ENCODE results near the gene NCOA5. TPM values are rescaled to one million over a fixed set of nuclear protein-coding genes. Genes with fewer than 3 reads are reported as not detected.

The NCOA5 gene
- polyA plus RNA-seq, 2 donors = 8.6 to 10.7 TPM

DNA sequence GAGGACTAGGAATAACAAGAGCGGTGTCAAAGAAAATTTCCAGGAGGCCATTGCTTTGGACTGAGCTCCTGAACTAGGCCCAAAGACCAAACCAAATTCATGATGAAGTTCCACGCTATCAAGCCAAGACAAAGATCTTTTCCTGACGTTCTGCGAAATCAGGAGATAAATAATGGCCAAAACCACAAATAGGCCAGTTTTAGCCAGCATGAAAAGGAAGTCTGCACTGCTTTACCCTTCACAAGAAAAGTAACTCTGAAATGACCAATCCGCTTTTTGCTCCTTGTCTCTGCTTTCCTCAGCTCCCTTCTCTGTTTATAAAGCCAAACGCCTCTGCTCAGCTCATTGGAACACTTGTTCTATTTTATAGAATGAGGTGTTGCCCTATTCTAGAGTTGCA is 6.7 kb downstream of the NCOA5 start:
- WGBS, 2 donors = 77 to 78% methylated on average over 6 of the region's 6 CpGs
- H3K27ac ChIP-seq (ENCODE audit: low read depth in 2 of 2, low read length in 1 of 2) = no peak overlapping the region
- peaks cover 3 to 9% of the 10 kb centered on the region in 2 donors for H3K36me3 ChIP-seq (ENCODE audit: control insufficient read depth in 2 of 2, insufficient read depth in 2 of 2, low read length in 1 of 2)
- H3K4me1 ChIP-seq (ENCODE audit: control insufficient read depth in 2 of 2, insufficient read depth in 2 of 2, low read length in 1 of 2) = peaks cover 2 to 5% of the 10 kb centered on the region in 2 donors
- no peak overlapping the region for H3K4me3 ChIP-seq (ENCODE audit: low read depth in 1 of 2, low read length in 2 of 2)
- no peaks in the 10 kb centered on the region for H3K27me3 ChIP-seq (ENCODE audit: control insufficient read depth in 1 of 2, insufficient read depth in 2 of 2, low read length in 2 of 2)
- no peaks in the 10 kb centered on the region for H3K9me3 ChIP-seq (ENCODE audit: control insufficient read depth in 2 of 2, insufficient read depth in 1 of 2, low read depth in 1 of 2, low read length in 1 of 2)

GRCh38 chr20:46081074-46081473 is 8.7 kb downstream of the NCOA5 start:
- H3K9me3 ChIP-seq (ENCODE audit: control insufficient read depth in 2 of 2, insufficient read depth in 1 of 2, low read depth in 1 of 2, low read length in 1 of 2) = no peaks in the 10 kb centered on the region
- peaks cover 6 to 11% of the 10 kb centered on the region in 2 donors for H3K36me3 ChIP-seq (ENCODE audit: control insufficient read depth in 2 of 2, insufficient read depth in 2 of 2, low read length in 1 of 2)
- no peak overlapping the region for H3K27ac ChIP-seq (ENCODE audit: low read depth in 2 of 2, low read length in 1 of 2)
- no peaks in the 10 kb centered on the region for H3K27me3 ChIP-seq (ENCODE audit: control insufficient read depth in 1 of 2, insufficient read depth in 2 of 2, low read length in 2 of 2)
- no peak overlapping the region for H3K4me3 ChIP-seq (ENCODE audit: low read depth in 1 of 2, low read length in 2 of 2)
- 86 to 93% methylated on average over 1 of the region's 1 CpG for WGBS, 2 donors
- H3K4me1 ChIP-seq (ENCODE audit: control insufficient read depth in 2 of 2, insufficient read depth in 2 of 2, low read length in 1 of 2) = peaks cover 2 to 5% of the 10 kb centered on the region in 2 donors

- no peaks in the 10 kb centered on the region for H3K27me3 ChIP-seq (ENCODE audit: control insufficient read depth in 1 of 2, insufficient read depth in 2 of 2, low read length in 2 of 2)
- H3K4me1 ChIP-seq (ENCODE audit: control insufficient read depth in 2 of 2, insufficient read depth in 2 of 2, low read length in 1 of 2) = no peaks in the 10 kb centered on the region
- WGBS, 2 donors = 78 to 81% methylated on average over 7 of the region's 7 CpGs
- H3K36me3 ChIP-seq (ENCODE audit: control insufficient read depth in 2 of 2, insufficient read depth in 2 of 2, low read length in 1 of 2) = peaks cover 10 to 15% of the 10 kb centered on the region in 2 donors
- H3K4me3 ChIP-seq (ENCODE audit: low read depth in 1 of 2, low read length in 2 of 2) = no peak overlapping the region
- no peak overlapping the region for H3K27ac ChIP-seq (ENCODE audit: low read depth in 2 of 2, low read length in 1 of 2)
- no peaks in the 10 kb centered on the region for H3K9me3 ChIP-seq (ENCODE audit: control insufficient read depth in 2 of 2, insufficient read depth in 1 of 2, low read depth in 1 of 2, low read length in 1 of 2)
Observed at GRCh38 chr20:46078954-46079353, 10.8 kb downstream of the NCOA5 start.

DNA sequence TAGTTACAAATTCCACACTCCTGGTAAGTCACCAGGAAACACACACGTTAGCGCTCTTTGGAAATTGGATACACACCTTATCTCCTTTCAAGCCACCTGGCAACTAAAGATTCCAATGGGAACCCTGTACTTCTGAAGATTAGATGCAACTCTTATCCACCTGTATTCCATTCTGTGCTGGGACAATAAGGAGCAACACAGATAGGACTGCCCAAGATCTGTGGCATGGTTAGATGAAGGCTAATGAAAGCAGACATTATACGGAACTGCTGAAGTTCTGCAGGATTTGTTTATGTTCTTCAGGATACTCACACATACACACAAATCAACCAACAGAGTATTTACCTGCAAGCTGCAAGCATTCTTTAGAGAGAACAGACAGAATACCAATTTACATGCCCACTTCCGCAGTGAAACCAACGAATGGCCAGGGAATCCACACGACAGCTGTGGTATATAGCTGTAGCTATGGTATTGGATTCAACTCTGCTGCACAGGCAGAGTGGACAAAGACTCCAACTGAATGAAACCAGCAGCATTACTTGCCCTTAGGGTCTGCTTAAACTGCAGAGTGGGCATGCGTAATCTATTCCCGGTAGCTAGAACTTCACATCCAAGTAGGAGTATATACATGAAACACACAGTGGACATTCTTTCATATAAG is 12.0 kb downstream of the NCOA5 start:
- Histone ChIP-seq H3K36me3 (ENCODE audit: control insufficient read depth in 2 of 2, insufficient read depth in 2 of 2, low read length in 1 of 2) (peaks cover 14 to 15% of the 10 kb centered on the region in 2 donors), H3K4me3 (ENCODE audit: low read depth in 1 of 2, low read length in 2 of 2) (no peak overlapping the region), H3K9me3 (ENCODE audit: control insufficient read depth in 2 of 2, insufficient read depth in 1 of 2, low read depth in 1 of 2, low read length in 1 of 2) (no peaks in the 10 kb centered on the region), H3K4me1 (ENCODE audit: control insufficient read depth in 2 of 2, insufficient read depth in 2 of 2, low read length in 1 of 2) (no peaks in the 10 kb centered on the region), H3K27me3 (ENCODE audit: control insufficient read depth in 1 of 2, insufficient read depth in 2 of 2, low read length in 2 of 2) (no peaks in the 10 kb centered on the region), H3K27ac (ENCODE audit: low read depth in 2 of 2, low read length in 1 of 2) (no peak overlapping the region)
- 95% methylated on average over 8 of the region's 8 CpGs for WGBS, 2 donors

DNA sequence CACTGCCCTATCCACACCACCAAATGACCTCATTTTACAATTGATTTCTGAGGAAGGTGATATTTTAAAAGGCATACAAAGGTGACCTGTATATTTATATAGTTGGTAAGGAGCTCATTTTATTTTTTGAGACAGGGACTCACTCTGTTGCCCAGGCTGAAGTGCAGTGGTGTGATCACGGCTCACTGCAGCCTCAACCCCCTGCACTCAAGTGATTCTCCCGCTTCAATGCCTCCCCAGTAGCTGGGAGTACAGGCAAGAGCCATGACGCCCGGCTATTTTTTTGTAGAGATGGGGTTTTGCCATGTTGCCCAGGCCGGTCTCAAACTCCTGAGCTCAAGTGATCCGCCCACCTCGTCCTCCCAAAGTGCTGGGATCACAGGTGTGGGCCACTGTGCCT is 13.0 kb downstream of the NCOA5 start:
- Histone ChIP-seq H3K27me3 (ENCODE audit: control insufficient read depth in 1 of 2, insufficient read depth in 2 of 2, low read length in 2 of 2) (no peaks in the 10 kb centered on the region), H3K9me3 (ENCODE audit: control insufficient read depth in 2 of 2, insufficient read depth in 1 of 2, low read depth in 1 of 2, low read length in 1 of 2) (no peaks in the 10 kb centered on the region), H3K4me3 (ENCODE audit: low read depth in 1 of 2, low read length in 2 of 2) (no peak overlapping the region), H3K4me1 (ENCODE audit: control insufficient read depth in 2 of 2, insufficient read depth in 2 of 2, low read length in 1 of 2) (no peaks in the 10 kb centered on the region), H3K36me3 (ENCODE audit: control insufficient read depth in 2 of 2, insufficient read depth in 2 of 2, low read length in 1 of 2) (peaks cover 14 to 15% of the 10 kb centered on the region in 2 donors), H3K27ac (ENCODE audit: low read depth in 2 of 2, low read length in 1 of 2) (no peak overlapping the region)
- WGBS, 2 donors = 88 to 95% methylated on average over 7 of the region's 7 CpGs

DNA sequence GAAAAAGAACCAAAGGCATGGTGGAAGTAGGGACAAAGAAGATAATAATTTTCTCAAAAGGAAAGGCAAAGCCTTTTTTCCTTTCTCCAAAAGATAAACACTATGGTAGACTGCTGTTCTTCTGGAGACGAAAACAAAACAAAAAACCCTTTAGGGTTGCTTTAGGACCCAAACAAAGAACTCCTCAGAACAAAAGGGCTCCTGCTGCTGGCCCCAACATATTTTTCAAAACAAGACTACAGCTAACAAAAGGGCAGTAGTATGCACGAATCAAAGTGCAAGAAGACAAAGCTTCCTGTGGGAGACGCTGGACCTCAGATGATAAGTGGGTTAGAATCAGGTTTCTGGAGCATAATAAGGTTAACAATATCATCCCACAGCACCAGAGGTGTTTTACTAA is 15.8 kb downstream of the NCOA5 start:
- no peak overlapping the region for H3K4me3 ChIP-seq (ENCODE audit: low read depth in 1 of 2, low read length in 2 of 2)
- H3K27ac ChIP-seq (ENCODE audit: low read depth in 2 of 2, low read length in 1 of 2) = no peak overlapping the region
- H3K9me3 ChIP-seq (ENCODE audit: control insufficient read depth in 2 of 2, insufficient read depth in 1 of 2, low read depth in 1 of 2, low read length in 1 of 2) = no peaks in the 10 kb centered on the region
- peaks cover 12 to 19% of the 10 kb centered on the region in 2 donors for H3K36me3 ChIP-seq (ENCODE audit: control insufficient read depth in 2 of 2, insufficient read depth in 2 of 2, low read length in 1 of 2)
- 63 to 79% methylated on average over 3 of the region's 3 CpGs for WGBS, 2 donors
- H3K27me3 ChIP-seq (ENCODE audit: control insufficient read depth in 1 of 2, insufficient read depth in 2 of 2, low read length in 2 of 2) = no peaks in the 10 kb centered on the region
- H3K4me1 ChIP-seq (ENCODE audit: control insufficient read depth in 2 of 2, insufficient read depth in 2 of 2, low read length in 1 of 2) = no peaks in the 10 kb centered on the region

- Histone ChIP-seq H3K27ac (ENCODE audit: low read depth in 2 of 2, low read length in 1 of 2) (no peak overlapping the region), H3K27me3 (ENCODE audit: control insufficient read depth in 1 of 2, insufficient read depth in 2 of 2, low read length in 2 of 2) (no peaks in the 10 kb centered on the region), H3K4me1 (ENCODE audit: control insufficient read depth in 2 of 2, insufficient read depth in 2 of 2, low read length in 1 of 2) (no peaks in the 10 kb centered on the region), H3K4me3 (ENCODE audit: low read depth in 1 of 2, low read length in 2 of 2) (no peak overlapping the region), H3K9me3 (ENCODE audit: control insufficient read depth in 2 of 2, insufficient read depth in 1 of 2, low read depth in 1 of 2, low read length in 1 of 2) (no peaks in the 10 kb centered on the region), H3K36me3 (ENCODE audit: control insufficient read depth in 2 of 2, insufficient read depth in 2 of 2, low read length in 1 of 2) (peaks cover 11 to 15% of the 10 kb centered on the region in 2 donors)
- WGBS, 2 donors = 57 to 72% methylated on average over 3 of the region's 3 CpGs
Observed at GRCh38 chr20:46073443-46073842, 16.3 kb downstream of the NCOA5 start.

DNA sequence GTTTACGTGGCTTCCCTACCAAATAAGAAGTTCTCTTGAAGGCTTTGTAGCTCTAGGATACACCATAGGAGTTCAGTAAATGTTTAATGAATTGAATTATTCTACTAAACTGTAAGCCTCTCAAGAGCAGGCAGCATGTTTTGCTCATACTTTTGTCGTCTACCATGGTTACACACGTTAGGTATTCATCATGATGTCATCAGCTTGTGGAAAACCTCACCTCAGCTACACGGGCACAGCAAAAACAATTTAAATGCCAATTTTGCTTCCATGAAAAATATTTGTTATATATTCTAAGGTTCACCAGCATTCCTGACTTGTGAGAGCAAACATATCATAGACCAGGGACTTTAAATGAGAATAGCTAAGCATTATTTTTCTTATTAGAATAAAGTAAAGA is 16.7 kb downstream of the NCOA5 start:
- Histone ChIP-seq H3K27me3 (ENCODE audit: control insufficient read depth in 1 of 2, insufficient read depth in 2 of 2, low read length in 2 of 2) (no peaks in the 10 kb centered on the region), H3K4me3 (ENCODE audit: low read depth in 1 of 2, low read length in 2 of 2) (no peak overlapping the region), H3K27ac (ENCODE audit: low read depth in 2 of 2, low read length in 1 of 2) (no peak overlapping the region), H3K36me3 (ENCODE audit: control insufficient read depth in 2 of 2, insufficient read depth in 2 of 2, low read length in 1 of 2) (peaks cover 10 to 15% of the 10 kb centered on the region in 2 donors), H3K9me3 (ENCODE audit: control insufficient read depth in 2 of 2, insufficient read depth in 1 of 2, low read depth in 1 of 2, low read length in 1 of 2) (no peaks in the 10 kb centered on the region), H3K4me1 (ENCODE audit: control insufficient read depth in 2 of 2, insufficient read depth in 2 of 2, low read length in 1 of 2) (no peaks in the 10 kb centered on the region)
- 88 to 95% methylated on average over 4 of the region's 4 CpGs for WGBS, 2 donors

DNA sequence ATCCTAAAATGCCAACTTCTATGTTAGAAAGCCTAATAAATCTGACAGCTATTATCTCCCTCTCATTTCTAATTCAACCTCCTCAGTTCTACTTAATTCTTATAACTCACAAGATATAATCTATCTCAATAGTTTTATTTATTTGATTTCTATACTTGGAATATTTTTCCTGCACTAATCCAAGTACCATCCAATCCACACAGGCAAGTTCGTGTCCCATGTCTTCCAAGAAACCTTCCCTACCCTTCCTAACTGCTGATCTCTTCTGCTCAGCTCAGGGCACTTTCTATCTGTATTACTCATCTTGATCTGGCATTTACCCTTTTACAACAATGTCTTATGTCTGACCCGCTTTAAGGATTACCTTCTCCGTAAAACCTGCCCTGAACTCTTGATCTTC is 18.2 kb downstream of the NCOA5 start:
- peaks cover 15 to 17% of the 10 kb centered on the region in 2 donors for H3K36me3 ChIP-seq (ENCODE audit: control insufficient read depth in 2 of 2, insufficient read depth in 2 of 2, low read length in 1 of 2)
- H3K27me3 ChIP-seq (ENCODE audit: control insufficient read depth in 1 of 2, insufficient read depth in 2 of 2, low read length in 2 of 2) = no peaks in the 10 kb centered on the region
- H3K9me3 ChIP-seq (ENCODE audit: control insufficient read depth in 2 of 2, insufficient read depth in 1 of 2, low read depth in 1 of 2, low read length in 1 of 2) = no peaks in the 10 kb centered on the region
- no peak overlapping the region for H3K4me3 ChIP-seq (ENCODE audit: low read depth in 1 of 2, low read length in 2 of 2)
- H3K27ac ChIP-seq (ENCODE audit: low read depth in 2 of 2, low read length in 1 of 2) = no peak overlapping the region
- 77% methylated on average over 3 of the region's 3 CpGs for WGBS, 2 donors
- H3K4me1 ChIP-seq (ENCODE audit: control insufficient read depth in 2 of 2, insufficient read depth in 2 of 2, low read length in 1 of 2) = no peaks in the 10 kb centered on the region

- Histone ChIP-seq H3K9me3 (ENCODE audit: control insufficient read depth in 2 of 2, insufficient read depth in 1 of 2, low read depth in 1 of 2, low read length in 1 of 2) (no peaks in the 10 kb centered on the region), H3K27ac (ENCODE audit: low read depth in 2 of 2, low read length in 1 of 2) (no peak overlapping the region), H3K4me1 (ENCODE audit: control insufficient read depth in 2 of 2, insufficient read depth in 2 of 2, low read length in 1 of 2) (no peaks in the 10 kb centered on the region), H3K4me3 (ENCODE audit: low read depth in 1 of 2, low read length in 2 of 2) (no peak overlapping the region), H3K27me3 (ENCODE audit: control insufficient read depth in 1 of 2, insufficient read depth in 2 of 2, low read length in 2 of 2) (no peaks in the 10 kb centered on the region), H3K36me3 (ENCODE audit: control insufficient read depth in 2 of 2, insufficient read depth in 2 of 2, low read length in 1 of 2) (peaks cover 14 to 23% of the 10 kb centered on the region in 2 donors)
- 95% methylated on average over 20 of the region's 20 CpGs for WGBS, 2 donors
Observed at GRCh38 chr20:46070215-46070900, 19.4 kb downstream of the NCOA5 start.
